ENCODE results near the gene POLD1.

The POLD1 gene

DNA sequence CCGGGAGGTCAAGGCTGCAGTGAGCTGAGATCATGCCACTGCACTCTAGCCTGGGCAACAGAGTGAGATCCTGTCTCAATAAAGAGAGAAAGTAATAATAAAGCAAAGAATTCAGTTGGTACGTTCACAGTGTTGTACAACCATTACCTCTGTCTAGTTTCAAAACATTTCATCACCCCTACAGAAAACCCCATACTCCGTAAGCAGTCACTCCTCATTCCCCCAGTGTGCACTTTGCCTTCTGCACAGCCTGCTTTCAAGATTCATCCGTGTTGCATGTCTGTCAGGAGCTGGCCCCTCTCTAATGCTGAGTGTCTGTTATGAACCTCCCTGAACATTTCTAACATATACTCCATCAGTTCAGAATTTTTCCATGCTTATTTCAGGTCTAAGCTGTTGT lies 9.4 kb downstream of the POLD1 start:
- Mint-ChIP-seq H3K36me3 (ENCODE audit: low read depth) (peaks cover 25% of the 10 kb centered on the region), H3K4me3 (no peak overlapping the region), H3K27ac (no peak overlapping the region), H3K9me3 (no peaks in the 10 kb centered on the region), H3K4me1 (ENCODE audit: low read depth) (no peaks in the 10 kb centered on the region), H3K27me3 (ENCODE audit: low read depth) (no peaks in the 10 kb centered on the region)

DNA sequence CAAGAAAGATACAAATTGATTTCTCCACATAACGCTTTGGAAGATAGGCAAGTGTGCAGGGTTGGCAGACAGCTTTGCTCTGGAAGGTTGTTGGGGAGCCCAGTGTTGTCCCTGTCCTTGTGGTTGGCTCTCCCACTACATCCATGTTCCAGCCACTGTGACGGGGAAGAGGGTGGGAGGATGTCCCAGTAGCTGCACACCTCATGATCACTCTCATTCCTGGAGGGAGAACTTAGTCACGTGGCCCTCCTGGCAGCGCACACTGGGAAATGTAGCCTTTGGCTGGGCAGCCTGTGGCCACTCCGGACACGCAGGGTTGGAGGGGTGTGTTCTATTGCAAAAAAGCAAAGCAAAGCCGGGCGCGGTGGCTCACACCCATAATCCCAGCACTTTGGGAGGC lies 9.9 kb downstream of the POLD1 start:
- no peaks in the 10 kb centered on the region for H3K9me3 Mint-ChIP-seq
- no peaks in the 10 kb centered on the region for H3K27me3 Mint-ChIP-seq (ENCODE audit: low read depth)
- H3K4me3 Mint-ChIP-seq: no peak overlapping the region
- no peak overlapping the region for H3K27ac Mint-ChIP-seq
- peaks cover 25% of the 10 kb centered on the region for H3K36me3 Mint-ChIP-seq (ENCODE audit: low read depth)
- no peaks in the 10 kb centered on the region for H3K4me1 Mint-ChIP-seq (ENCODE audit: low read depth)

DNA sequence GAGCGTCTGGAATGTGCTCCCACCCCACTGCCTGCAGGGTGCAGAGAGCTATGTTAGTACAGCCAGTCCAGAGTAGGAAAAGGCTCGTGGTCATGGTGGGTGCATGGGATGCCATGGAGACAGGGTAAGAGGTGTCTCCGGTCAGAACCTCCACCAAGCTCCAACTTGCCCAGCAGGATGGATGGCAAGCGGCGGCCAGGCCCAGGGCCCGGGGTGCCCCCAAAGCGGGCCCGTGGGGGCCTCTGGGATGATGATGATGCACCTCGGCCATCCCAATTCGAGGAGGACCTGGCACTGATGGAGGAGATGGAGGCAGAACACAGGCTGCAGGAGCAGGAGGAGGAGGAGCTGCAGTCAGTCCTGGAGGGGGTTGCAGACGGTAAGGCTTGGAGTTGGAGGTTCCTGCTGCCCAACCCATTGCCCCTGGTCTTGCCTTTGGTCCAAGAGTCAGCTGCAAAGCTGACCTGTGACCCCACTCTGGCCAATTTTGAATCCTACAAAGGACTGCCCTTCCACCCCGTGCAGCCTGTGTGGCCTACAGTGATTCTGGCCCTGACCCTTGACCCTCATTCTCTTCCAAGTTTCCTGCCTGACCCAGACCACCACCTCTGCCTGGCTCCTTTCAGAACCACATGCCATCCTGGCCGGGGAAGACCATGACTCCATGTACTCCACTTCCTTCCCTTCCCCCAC lies 14.7 kb downstream of the POLD1 start:
- H3K27me3 Mint-ChIP-seq (ENCODE audit: low read depth): no peaks in the 10 kb centered on the region
- no peak overlapping the region for H3K27ac Mint-ChIP-seq
- H3K4me1 Mint-ChIP-seq (ENCODE audit: low read depth): no peaks in the 10 kb centered on the region
- H3K9me3 Mint-ChIP-seq: no peaks in the 10 kb centered on the region
- peaks cover 17% of the 10 kb centered on the region for H3K36me3 Mint-ChIP-seq (ENCODE audit: low read depth)
- H3K4me3 Mint-ChIP-seq: no peak overlapping the region

DNA sequence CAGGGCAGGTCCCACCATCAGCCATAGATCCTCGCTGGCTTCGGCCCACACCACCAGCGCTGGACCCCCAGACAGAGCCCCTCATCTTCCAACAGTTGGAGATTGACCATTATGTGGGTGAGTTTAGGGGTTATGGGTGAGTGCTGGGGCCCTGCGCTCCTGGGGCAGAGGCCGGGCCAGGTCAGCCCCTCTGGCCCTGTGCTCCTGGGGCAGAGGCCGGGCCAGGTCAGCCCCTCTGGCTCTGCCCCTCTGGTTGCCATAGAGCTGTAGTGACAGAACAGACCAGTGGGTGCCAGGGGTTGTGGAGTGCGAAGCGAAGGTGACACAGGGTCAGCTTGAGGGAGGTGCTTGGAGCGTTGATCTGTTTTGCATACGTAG lies 15.2 kb downstream of the POLD1 start:
- H3K9me3 Mint-ChIP-seq: no peaks in the 10 kb centered on the region
- no peak overlapping the region for H3K4me3 Mint-ChIP-seq

DNA sequence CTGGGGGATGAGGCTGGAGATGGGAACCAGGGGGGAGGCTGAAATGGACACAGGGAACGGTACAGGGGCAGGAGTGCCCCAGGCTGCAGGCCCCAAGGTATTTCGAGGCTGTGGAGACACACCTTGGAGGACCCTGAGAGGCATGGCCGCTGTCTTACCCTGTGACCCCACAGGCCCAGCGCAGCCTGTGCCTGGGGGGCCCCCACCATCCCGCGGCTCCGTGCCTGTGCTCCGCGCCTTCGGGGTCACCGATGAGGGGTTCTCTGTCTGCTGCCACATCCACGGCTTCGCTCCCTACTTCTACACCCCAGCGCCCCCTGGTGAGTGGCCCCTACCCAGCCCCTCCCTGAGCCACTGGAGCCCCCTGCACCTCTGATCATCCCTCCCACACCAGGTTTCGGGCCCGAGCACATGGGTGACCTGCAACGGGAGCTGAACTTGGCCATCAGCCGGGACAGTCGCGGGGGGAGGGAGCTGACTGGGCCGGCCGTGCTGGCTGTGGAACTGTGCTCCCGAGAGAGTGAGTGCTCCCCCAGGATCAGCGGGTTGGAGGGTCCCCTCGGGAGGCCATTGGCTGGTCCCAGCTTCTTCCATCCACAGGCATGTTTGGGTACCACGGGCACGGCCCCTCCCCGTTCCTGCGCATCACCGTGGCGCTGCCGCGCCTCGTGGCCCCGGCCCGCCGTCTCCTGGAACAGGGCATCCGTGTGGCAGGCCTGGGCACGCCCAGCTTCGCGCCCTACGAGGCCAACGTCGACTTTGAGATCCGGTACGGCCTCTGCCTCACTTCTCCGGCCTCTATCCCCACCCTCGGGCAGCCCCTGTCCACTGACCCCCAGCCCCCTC lies 17.7 kb downstream of the POLD1 start:
- Mint-ChIP-seq H3K9me3 (no peaks in the 10 kb centered on the region), H3K27ac (no peak overlapping the region)

More for the DNA sequence above, 15.2 kb downstream of the POLD1 start:
- H3K27me3 Mint-ChIP-seq (ENCODE audit: low read depth): no peaks in the 10 kb centered on the region
- peaks cover 14% of the 10 kb centered on the region for H3K36me3 Mint-ChIP-seq (ENCODE audit: low read depth)
- H3K27ac Mint-ChIP-seq: no peak overlapping the region
- no peaks in the 10 kb centered on the region for H3K4me1 Mint-ChIP-seq (ENCODE audit: low read depth)

DNA sequence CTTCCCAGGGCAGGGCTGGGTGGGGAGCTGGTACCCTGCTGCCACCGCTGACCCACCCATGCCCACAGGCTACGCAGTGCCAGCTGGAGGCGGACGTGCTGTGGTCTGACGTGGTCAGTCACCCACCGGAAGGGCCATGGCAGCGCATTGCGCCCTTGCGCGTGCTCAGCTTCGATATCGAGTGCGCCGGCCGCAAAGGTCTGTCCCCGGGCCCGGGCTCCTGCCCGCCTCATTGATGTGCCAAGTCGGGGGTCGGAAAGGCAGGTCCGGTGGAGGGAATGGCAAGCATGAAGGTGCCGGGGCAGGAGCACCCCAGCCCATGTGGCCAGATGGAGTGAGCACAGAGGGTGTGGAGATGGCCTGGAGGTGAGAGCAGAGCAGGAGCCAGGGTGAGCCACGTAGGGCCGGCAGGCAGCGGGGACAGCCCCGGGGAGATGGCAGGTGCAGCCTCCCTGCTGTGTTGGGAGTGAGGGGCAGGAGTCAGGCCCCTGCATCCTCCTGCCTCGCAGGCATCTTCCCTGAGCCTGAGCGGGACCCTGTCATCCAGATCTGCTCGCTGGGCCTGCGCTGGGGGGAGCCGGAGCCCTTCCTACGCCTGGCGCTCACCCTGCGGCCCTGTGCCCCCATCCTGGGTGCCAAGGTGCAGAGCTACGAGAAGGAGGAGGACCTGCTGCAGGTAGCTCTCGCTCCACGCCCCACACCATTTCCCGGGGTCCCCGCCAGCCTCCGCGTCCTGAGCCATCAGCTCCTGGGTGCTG lies 18.6 kb downstream of the POLD1 start:
- Mint-ChIP-seq H3K4me1 (ENCODE audit: low read depth) (no peaks in the 10 kb centered on the region), H3K27ac (no peak overlapping the region), H3K9me3 (no peaks in the 10 kb centered on the region), H3K27me3 (ENCODE audit: low read depth) (no peaks in the 10 kb centered on the region), H3K4me3 (no peak overlapping the region), H3K36me3 (ENCODE audit: low read depth) (peaks cover 19% of the 10 kb centered on the region)

More for the DNA sequence above, 17.7 kb downstream of the POLD1 start:
- H3K27me3 Mint-ChIP-seq (ENCODE audit: low read depth): no peaks in the 10 kb centered on the region
- no peak overlapping the region for H3K4me3 Mint-ChIP-seq
- H3K36me3 Mint-ChIP-seq (ENCODE audit: low read depth): peaks cover 20% of the 10 kb centered on the region
- H3K4me1 Mint-ChIP-seq (ENCODE audit: low read depth): no peaks in the 10 kb centered on the region

DNA sequence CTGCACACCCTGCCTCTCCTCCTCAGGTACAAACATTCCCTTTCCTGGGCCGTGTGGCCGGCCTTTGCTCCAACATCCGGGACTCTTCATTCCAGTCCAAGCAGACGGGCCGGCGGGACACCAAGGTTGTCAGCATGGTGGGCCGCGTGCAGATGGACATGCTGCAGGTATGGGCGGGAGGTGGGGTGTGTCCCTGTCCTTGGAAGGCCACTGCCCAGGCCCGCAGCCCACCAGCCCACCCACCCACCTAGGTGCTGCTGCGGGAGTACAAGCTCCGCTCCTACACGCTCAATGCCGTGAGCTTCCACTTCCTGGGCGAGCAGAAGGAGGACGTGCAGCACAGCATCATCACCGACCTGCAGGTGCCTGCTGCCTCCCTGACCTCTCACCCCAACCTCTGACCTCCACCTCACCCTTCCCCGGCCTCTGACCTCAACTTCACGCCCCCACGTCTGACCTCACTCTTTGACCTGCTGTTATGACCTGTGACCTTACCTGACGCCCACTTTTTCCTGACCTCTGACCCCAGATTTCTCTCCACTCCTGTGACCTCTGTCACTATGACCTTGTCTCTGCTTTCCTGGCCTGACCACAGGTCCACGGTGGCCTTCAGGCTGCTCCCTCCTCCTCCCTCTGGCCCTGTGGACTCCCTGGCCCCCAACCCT lies 22.1 kb downstream of the POLD1 start:
- H3K4me3 Mint-ChIP-seq: no peak overlapping the region
- H3K36me3 Mint-ChIP-seq (ENCODE audit: low read depth): peaks cover 15% of the 10 kb centered on the region
- no peaks in the 10 kb centered on the region for H3K4me1 Mint-ChIP-seq (ENCODE audit: low read depth)
- H3K9me3 Mint-ChIP-seq: no peaks in the 10 kb centered on the region
- no peaks in the 10 kb centered on the region for H3K27me3 Mint-ChIP-seq (ENCODE audit: low read depth)
- no peak overlapping the region for H3K27ac Mint-ChIP-seq

DNA sequence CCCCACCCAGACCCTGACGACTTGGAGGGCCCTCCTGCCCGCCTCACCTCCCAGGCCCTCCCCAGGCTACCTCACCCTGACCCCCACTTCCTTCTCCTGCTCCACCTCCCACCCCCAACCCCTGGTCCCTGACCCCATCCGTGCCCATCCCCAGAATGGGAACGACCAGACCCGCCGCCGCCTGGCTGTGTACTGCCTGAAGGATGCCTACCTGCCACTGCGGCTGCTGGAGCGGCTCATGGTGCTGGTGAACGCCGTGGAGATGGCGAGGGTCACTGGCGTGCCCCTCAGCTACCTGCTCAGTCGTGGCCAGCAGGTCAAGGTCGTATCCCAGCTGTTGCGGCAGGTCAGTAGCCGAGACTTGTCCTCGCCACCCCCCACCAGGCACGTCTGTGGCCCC lies 22.7 kb downstream of the POLD1 start:
- no peaks in the 10 kb centered on the region for H3K27me3 Mint-ChIP-seq (ENCODE audit: low read depth)
- no peaks in the 10 kb centered on the region for H3K4me1 Mint-ChIP-seq (ENCODE audit: low read depth)
- H3K9me3 Mint-ChIP-seq: no peaks in the 10 kb centered on the region
- H3K36me3 Mint-ChIP-seq (ENCODE audit: low read depth): peaks cover 15% of the 10 kb centered on the region
- no peak overlapping the region for H3K27ac Mint-ChIP-seq
- no peak overlapping the region for H3K4me3 Mint-ChIP-seq

DNA sequence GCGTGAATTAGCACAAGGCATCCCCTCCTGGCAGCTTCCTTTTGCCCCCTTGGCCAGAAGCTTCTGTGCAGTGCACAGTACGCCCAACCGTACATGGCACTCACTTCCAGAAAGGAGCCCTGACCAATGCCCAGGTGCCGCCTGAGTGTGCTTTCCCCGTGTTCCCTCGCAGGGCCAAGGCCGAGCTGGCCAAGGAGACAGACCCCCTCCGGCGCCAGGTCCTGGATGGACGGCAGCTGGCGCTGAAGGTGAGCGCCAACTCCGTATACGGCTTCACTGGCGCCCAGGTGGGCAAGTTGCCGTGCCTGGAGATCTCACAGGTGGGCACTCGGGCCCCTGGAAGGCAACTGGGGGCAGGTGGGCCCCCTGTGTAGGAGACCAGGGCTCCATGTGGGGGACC lies 25.2 kb downstream of the POLD1 start:
- no peaks in the 10 kb centered on the region for H3K9me3 Mint-ChIP-seq
- H3K4me3 Mint-ChIP-seq: no peak overlapping the region
- no peak overlapping the region for H3K27ac Mint-ChIP-seq
- peaks cover 14% of the 10 kb centered on the region for H3K36me3 Mint-ChIP-seq (ENCODE audit: low read depth)
- no peaks in the 10 kb centered on the region for H3K4me1 Mint-ChIP-seq (ENCODE audit: low read depth)
- H3K27me3 Mint-ChIP-seq (ENCODE audit: low read depth): no peaks in the 10 kb centered on the region

DNA sequence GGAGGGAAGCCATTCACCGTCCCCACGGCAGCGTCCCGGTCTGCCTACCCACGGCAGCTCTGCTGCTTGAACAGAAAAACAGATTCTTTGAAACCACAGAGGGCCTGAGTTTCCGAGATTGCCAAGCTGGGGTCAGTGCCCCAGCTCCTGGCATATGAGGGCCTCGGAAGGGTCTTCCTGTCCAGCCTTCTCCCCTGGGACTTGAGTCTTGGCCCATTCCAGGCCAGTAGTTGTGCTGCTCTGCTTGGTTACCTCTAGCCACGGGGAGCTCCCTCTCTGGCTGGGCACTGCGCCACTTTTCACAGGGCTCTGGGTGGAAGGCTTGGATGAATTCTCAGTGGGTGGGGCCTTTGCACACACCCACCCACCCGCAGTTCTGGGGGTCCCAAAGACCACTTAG lies 26.0 kb downstream of the POLD1 start:
- H3K36me3 Mint-ChIP-seq (ENCODE audit: low read depth): peaks cover 14% of the 10 kb centered on the region
- H3K27ac Mint-ChIP-seq: no peak overlapping the region
- H3K4me1 Mint-ChIP-seq (ENCODE audit: low read depth): no peaks in the 10 kb centered on the region
- H3K4me3 Mint-ChIP-seq: no peak overlapping the region
- H3K27me3 Mint-ChIP-seq (ENCODE audit: low read depth): no peaks in the 10 kb centered on the region
- H3K9me3 Mint-ChIP-seq: no peaks in the 10 kb centered on the region

DNA sequence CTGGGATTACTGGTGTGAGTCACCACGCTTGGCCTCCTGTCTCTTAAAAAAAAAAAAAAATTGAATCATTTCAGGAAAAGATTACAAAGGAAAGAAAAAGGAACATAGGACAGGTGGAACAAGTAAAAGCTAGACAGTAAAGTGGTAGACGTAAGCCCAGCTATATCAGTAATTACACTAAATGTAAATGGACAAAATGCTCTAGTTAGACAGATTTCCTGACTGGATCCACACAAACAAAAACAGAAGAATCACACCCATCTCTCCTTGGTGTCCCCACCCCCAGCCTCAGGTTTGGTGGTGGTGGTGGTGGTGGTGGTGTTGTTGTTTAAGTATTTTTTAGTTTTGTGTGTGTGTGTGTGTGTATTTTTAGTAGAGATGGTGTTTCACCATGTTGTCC lies 28.3 kb downstream of the POLD1 start:
- Mint-ChIP-seq H3K36me3 (ENCODE audit: low read depth) (peaks cover 5% of the 10 kb centered on the region), H3K4me1 (ENCODE audit: low read depth) (no peaks in the 10 kb centered on the region), H3K27ac (no peak overlapping the region), H3K4me3 (no peak overlapping the region), H3K27me3 (ENCODE audit: low read depth) (no peaks in the 10 kb centered on the region), H3K9me3 (no peaks in the 10 kb centered on the region)

DNA sequence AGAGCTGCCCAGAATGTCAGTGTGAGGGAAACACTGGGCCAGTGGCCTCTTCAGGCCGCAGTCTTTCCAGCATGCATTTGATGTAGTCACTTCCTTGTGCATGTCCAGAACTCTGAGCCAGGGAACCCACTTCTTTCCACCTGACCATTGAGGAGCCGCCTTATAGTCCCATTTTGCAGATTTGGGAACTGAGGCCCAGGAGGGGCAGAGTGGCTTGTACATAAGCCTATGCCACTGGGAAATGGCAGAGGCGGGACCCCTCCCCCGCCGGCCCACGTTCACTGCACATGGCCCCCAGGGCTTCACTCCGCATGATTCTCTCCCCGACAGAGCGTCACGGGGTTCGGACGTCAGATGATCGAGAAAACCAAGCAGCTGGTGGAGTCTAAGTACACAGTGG lies 28.9 kb downstream of the POLD1 start:
- H3K36me3 Mint-ChIP-seq (ENCODE audit: low read depth): peaks cover 5% of the 10 kb centered on the region
- no peak overlapping the region for H3K27ac Mint-ChIP-seq
- H3K9me3 Mint-ChIP-seq: no peaks in the 10 kb centered on the region
- no peaks in the 10 kb centered on the region for H3K4me1 Mint-ChIP-seq (ENCODE audit: low read depth)
- H3K4me3 Mint-ChIP-seq: no peak overlapping the region
- H3K27me3 Mint-ChIP-seq (ENCODE audit: low read depth): no peaks in the 10 kb centered on the region

DNA sequence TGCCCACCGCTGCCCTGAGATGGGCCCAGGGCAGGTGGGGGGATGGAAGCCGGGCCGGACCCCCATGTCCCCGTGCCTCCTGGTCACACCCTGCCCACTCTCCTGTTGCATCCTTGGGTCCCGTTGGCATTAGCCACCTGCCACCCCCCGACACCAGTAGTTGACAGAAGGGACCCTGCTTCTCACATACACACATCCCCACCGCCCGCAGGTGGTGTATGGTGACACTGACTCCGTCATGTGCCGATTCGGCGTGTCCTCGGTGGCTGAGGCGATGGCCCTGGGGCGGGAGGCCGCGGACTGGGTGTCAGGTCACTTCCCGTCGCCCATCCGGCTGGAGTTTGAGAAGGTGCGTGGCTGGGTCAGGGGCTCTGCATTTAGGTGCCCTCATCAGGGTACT lies 29.4 kb downstream of the POLD1 start:
- H3K36me3 Mint-ChIP-seq (ENCODE audit: low read depth): peaks cover 5% of the 10 kb centered on the region
- no peak overlapping the region for H3K4me3 Mint-ChIP-seq
- H3K9me3 Mint-ChIP-seq: no peaks in the 10 kb centered on the region
- H3K27ac Mint-ChIP-seq: no peak overlapping the region
- no peaks in the 10 kb centered on the region for H3K27me3 Mint-ChIP-seq (ENCODE audit: low read depth)
- no peaks in the 10 kb centered on the region for H3K4me1 Mint-ChIP-seq (ENCODE audit: low read depth)

DNA sequence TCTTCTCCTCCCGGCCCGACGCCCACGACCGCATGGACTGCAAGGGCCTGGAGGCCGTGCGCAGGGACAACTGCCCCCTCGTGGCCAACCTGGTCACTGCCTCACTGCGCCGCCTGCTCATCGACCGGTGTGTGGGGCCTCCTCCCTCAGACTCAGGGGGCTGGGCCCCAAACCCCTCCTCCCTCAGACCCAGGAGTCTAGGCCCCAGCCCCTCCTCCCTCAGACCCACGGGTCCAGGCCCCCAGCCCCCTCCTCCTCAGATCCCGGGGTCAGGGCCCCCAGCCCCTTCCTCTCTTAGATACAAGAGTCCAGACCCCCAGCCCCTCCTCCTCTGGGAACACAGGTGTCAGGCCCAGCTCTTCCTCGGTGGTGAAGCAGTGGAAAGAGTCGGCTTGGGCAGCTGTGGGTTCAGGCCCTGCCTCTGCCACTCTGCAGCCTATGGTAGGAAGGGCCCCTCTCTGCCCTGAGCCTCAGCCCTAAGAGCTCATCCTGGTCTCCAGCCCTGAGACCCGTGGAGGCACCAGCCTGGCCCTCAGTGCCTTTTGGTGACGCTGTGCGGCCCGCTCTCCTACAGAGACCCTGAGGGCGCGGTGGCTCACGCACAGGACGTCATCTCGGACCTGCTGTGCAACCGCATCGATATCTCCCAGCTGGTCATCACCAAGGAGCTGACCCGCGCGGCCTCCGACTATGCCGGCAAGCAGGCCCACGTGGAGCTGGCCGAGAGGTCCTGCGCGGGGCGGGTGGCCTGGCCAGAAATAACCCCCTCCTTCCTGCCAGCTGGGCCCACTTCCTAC lies 30.9 kb downstream of the POLD1 start:
- Mint-ChIP-seq H3K27me3 (ENCODE audit: low read depth) (peaks cover 8% of the 10 kb centered on the region), H3K4me1 (ENCODE audit: low read depth) (peaks cover 8% of the 10 kb centered on the region), H3K9me3 (no peaks in the 10 kb centered on the region), H3K36me3 (ENCODE audit: low read depth) (peaks cover 3% of the 10 kb centered on the region), H3K4me3 (no peak overlapping the region), H3K27ac (no peak overlapping the region)

All from T-helper 1 cell treated with Interleukin-12 subunit alpha and Interleukin-12 subunit beta and Interleukin-4 antibody, amounts not matched to agents 30 μg/mL and 1 μg/mL, for 36 hours (primary cell).